HCT116 (cell line): ENCODE data around the gene APOLD1. TPM values are rescaled to one million over a fixed set of nuclear protein-coding genes. Genes with fewer than 3 reads are reported as not detected.

Experiments used
- ATAC-seq: fragments of 200-7000 bp; cut with Tn5 transposase; 2 replicates; pipeline ENCODE4 v1.9.1; 2020; ENCODE audit warnings: mild to moderate bottlenecking, moderate library complexity
- BruUV-seq: library from RNA; stranded (reverse); fragments of 400-500 nt; replicated peaks from 2 replicates; lab custom pipeline; 2021; lab: Mats Ljungman, UMichigan
- CTCF ChIA-PET: fragments of 300-600 bp; sonication (Branson Sonifier 250); formaldehyde crosslinking; loops from one replicate; lab custom pipeline; 2021; ENCODE audit warnings: antibody characterized with exemption; lab: Charles Lee
- POLR2A ChIA-PET: fragments of 300-600, 350-600 bp; sonication (Branson Sonifier 250); formaldehyde crosslinking; loops from one replicate; lab custom pipeline; 2021; ENCODE audit warnings: antibody characterized with exemption; lab: Charles Lee
- RAD21 ChIA-PET, 2 experiments: fragments of 300-600 bp; sonication (Branson Sonifier 250); formaldehyde crosslinking; loops; one replicate each; lab custom pipeline; 2023; ENCODE audit warnings: low total read pairs in 2 of 2; ENCODE audit not compliant: uncharacterized antibody in 2 of 2, unreplicated experiment in 2 of 2, low non-redundant PET in 1 of 2; lab: Charles Lee
- DNase-seq: peaks from one replicate; pipeline ENCODE4 v3.0.0-alpha.2; 2010; ENCODE audit warnings: low read depth, low spot score
- H2AFZ ChIP-seq: fragments of 200-600 bp; shearing (Covaris generic), sonication (generic); 2 replicates; pipeline ENCODE4 v1.6.1; 2017; ENCODE audit warnings: low read depth, mixed run types, mixed read lengths, antibody characterized with exemption, low read length; ENCODE audit not compliant: poor library complexity, severe bottlenecking
- H3K27ac ChIP-seq: 2 replicates; pipeline ENCODE4 v1.5.1; 2012; ENCODE audit warnings: low read depth, low read length
- H3K27me3 ChIP-seq: fragments of 200-600 bp; sonication (generic); 2 replicates; pipeline ENCODE4 v1.6.1; 2016; ENCODE audit warnings: mixed run types, low read length, mixed read lengths; ENCODE audit not compliant: insufficient read depth
- H3K36me3 ChIP-seq, 2 experiments: fragments of 200-500 bp in 1 of 2; fragments of 200-600 bp in 1 of 2; sonication (Bioruptor generic) in 1 of 2; sonication (generic) in 1 of 2; 2 replicates each; pipeline versions ENCODE4 v1.5.1 to v1.6.1; 2014 to 2016; ENCODE audit warnings: low read length in 2 of 2, inconsistent platforms in 1 of 2, mixed read lengths in 1 of 2, mixed run types in 1 of 2; ENCODE audit not compliant: insufficient read depth in 2 of 2, control insufficient read depth in 1 of 2
- H3K4me1 ChIP-seq, 2 experiments: fragments of 200-600 bp in 1 of 2; sonication (generic) in 1 of 2; 2 replicates each; pipeline versions ENCODE4 v1.5.1 to v1.6.1; 2012 to 2017; ENCODE audit warnings: low read length in 2 of 2, inconsistent platforms in 1 of 2, mild to moderate bottlenecking in 1 of 2, mixed read lengths in 1 of 2, mixed run types in 1 of 2, moderate library complexity in 1 of 2; ENCODE audit not compliant: insufficient read depth in 2 of 2, control insufficient read depth in 1 of 2
- H3K4me2 ChIP-seq: fragments of 200-600 bp; sonication (generic); 2 replicates; pipeline ENCODE4 v1.6.1; 2017; ENCODE audit warnings: mixed run types, low read length, mixed read lengths
- H3K4me3 ChIP-seq, 2 experiments: fragments of 200-600 bp in 1 of 2; sonication (generic) in 1 of 2; replicated peaks in 1 of 2; 2 replicates each; pipeline ENCODE4 v1.5.1; 2011 to 2016; ENCODE audit warnings: low read length in 2 of 2, control low read depth in 1 of 2, low read depth in 1 of 2, mild to moderate bottlenecking in 1 of 2, mixed read lengths in 1 of 2, mixed run types in 1 of 2
- H3K79me2 ChIP-seq: fragments of 200-600 bp; sonication (generic); 2 replicates; pipeline ENCODE4 v1.6.1; 2017; ENCODE audit warnings: mild to moderate bottlenecking, mixed run types, low read length, moderate library complexity, mixed read lengths; ENCODE audit not compliant: insufficient read depth
- H3K9ac ChIP-seq: fragments of 200-600 bp; sonication (generic); 2 replicates; pipeline ENCODE4 v1.6.1; 2016; ENCODE audit warnings: low read length, mixed read lengths
- H3K9me2 ChIP-seq: fragments of 200-600 bp; sonication (generic), shearing (Covaris generic); 2 replicates; pipeline ENCODE4 v1.6.1; 2017; ENCODE audit warnings: mixed run types, mild to moderate bottlenecking, moderate library complexity; ENCODE audit not compliant: insufficient read depth
- H3K9me3 ChIP-seq, 2 experiments: fragments of 200-500 bp in 1 of 2; fragments of 200-600 bp in 1 of 2; sonication (Bioruptor generic) in 1 of 2; sonication (generic) in 1 of 2; 2 replicates each; pipeline ENCODE4 v1.6.1; 2014 to 2017; ENCODE audit warnings: low read length in 2 of 2, mixed read lengths in 2 of 2, inconsistent platforms in 1 of 2, low read depth in 1 of 2, mild to moderate bottlenecking in 1 of 2, mixed run types in 1 of 2, moderate library complexity in 1 of 2; ENCODE audit not compliant: control insufficient read depth in 1 of 2, insufficient read depth in 1 of 2
- H4K20me1 ChIP-seq: fragments of 200-600 bp; sonication (generic), shearing (Covaris generic); 2 replicates; pipeline ENCODE4 v1.6.1; 2017; ENCODE audit warnings: mixed run types, mild to moderate bottlenecking, moderate library complexity; ENCODE audit not compliant: insufficient read depth
- CBX3 ChIP-seq: IDR thresholded peaks from 2 replicates; pipeline ENCODE4 v1.6.1; 2012; ENCODE audit warnings: low read depth
- FOSL1 ChIP-seq: IDR thresholded peaks from 2 replicates; pipeline ENCODE4 v1.6.1; 2012; ENCODE audit warnings: low read depth
- JUND ChIP-seq: IDR thresholded peaks from 2 replicates; pipeline ENCODE4 v1.6.1; 2012
- SIN3A ChIP-seq: IDR thresholded peaks from 2 replicates; pipeline ENCODE4 v1.6.1; 2012; ENCODE audit warnings: low read depth
- SP1 ChIP-seq: IDR thresholded peaks from 2 replicates; pipeline ENCODE4 v1.6.1; 2012; ENCODE audit warnings: low read depth
- intact Hi-C: fragments of 100-400 bp; cut with micrococcal nuclease; formaldehyde crosslinking; loops from 2 replicates; pipeline ENCODE4 v1.10.0; 2022
- total RNA-seq: library from RNA; stranded (reverse); gene quantifications from one replicate; pipeline ENCODE4 v1.2.1, GENCODE V29; 2021; ENCODE audit not compliant: unreplicated experiment
- TF ChIP-seq, protein P1 (sequence below), 3 experiments: fragments of 200-600 bp in 1 of 3; sonication (generic) in 1 of 3; IDR thresholded peaks in 2 of 3; conservative IDR thresholded peaks in 1 of 3; 2 replicates each; pipeline ENCODE4 v1.5.1; 2012 to 2017; ENCODE audit warnings: low read depth in 2 of 3, low read length in 2 of 3, antibody characterized with exemption in 1 of 3, borderline replicate concordance in 1 of 3, control low read depth in 1 of 3, mild to moderate bottlenecking in 1 of 3, mixed read lengths in 1 of 3, mixed run types in 1 of 3, moderate library complexity in 1 of 3; ENCODE audit not compliant: insufficient read depth in 1 of 3
- TF ChIP-seq, protein P2 (sequence below): IDR thresholded peaks from 2 replicates; pipeline ENCODE4 v1.6.1; 2012
- TF ChIP-seq, protein P3 (sequence below): IDR thresholded peaks from 2 replicates; pipeline ENCODE4 v1.6.1; 2012

Gene APOLD1
- total RNA-seq, 1 experiment from 2014 or later: 3.9 TPM

DNA sequence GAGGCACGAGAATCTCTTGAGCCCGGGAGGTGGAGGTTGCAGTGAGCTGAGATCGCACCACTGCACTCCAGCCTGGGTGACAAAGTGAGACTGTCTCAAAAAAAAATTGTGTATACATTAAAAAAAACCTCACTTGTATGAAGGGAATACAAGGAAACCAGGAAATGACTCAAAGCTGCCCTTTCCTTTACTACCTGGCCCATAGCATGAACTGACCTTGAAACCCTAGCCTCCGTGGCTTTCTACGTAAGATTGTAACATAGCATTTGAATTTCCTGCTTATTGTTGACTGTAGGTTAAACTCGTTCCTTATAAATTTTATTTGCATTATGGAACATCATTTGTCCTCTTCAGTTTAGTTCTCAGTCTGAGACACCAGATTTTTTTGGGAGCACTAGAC lies 18.6 kb downstream of the APOLD1 start:
- Histone ChIP-seq H3K9me3 (no peaks in the 10 kb centered on the region), H3K27me3 (no peaks in the 10 kb centered on the region), H3K27ac (peak overlapping the region; percentile 57), H3K9me2 (no peaks in the 10 kb centered on the region), H3K9ac (peak overlapping the region; percentile 65), H3K79me2 (no peaks in the 10 kb centered on the region), H3K36me3 (no peaks in the 10 kb centered on the region), H3K4me1 (peaks cover 34 to 64% of the 10 kb centered on the region in 2 experiments), H3K4me2 (peak overlapping the region; percentile 79), H3K4me3 (peak overlapping the region; percentile 6 to 45), H4K20me1 (no peaks in the 10 kb centered on the region), H2AFZ (peak overlapping the region; percentile 49)
- CTCF ChIA-PET: interaction anchor here (0.7 to 2.4 kb wide), 6 partner anchors 8 to 172 kb away, joined by 3 to 12 read pairs (median 5); no protein-coding TSS in a partner anchor
- intact Hi-C loops: loop anchor here (10.0 kb wide), 1 partner anchor 401 kb away; no protein-coding TSS in a partner anchor
- no TSS peak for BruUV-seq
- POLR2A ChIA-PET: interaction anchor here (1.2 to 3.1 kb wide), 5 partner anchors 8 to 172 kb away, joined by 3 to 21 read pairs (median 5); partner anchors contain the start of genes DDX47 and GPRC5A
- ATAC-seq (peak; percentile 24), DNase-seq (no peak)
- TF ChIP-seq, protein P1, sequence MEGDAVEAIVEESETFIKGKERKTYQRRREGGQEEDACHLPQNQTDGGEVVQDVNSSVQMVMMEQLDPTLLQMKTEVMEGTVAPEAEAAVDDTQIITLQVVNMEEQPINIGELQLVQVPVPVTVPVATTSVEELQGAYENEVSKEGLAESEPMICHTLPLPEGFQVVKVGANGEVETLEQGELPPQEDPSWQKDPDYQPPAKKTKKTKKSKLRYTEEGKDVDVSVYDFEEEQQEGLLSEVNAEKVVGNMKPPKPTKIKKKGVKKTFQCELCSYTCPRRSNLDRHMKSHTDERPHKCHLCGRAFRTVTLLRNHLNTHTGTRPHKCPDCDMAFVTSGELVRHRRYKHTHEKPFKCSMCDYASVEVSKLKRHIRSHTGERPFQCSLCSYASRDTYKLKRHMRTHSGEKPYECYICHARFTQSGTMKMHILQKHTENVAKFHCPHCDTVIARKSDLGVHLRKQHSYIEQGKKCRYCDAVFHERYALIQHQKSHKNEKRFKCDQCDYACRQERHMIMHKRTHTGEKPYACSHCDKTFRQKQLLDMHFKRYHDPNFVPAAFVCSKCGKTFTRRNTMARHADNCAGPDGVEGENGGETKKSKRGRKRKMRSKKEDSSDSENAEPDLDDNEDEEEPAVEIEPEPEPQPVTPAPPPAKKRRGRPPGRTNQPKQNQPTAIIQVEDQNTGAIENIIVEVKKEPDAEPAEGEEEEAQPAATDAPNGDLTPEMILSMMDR (IDR thresholded peaks at IDR 0.05 in 2 of 3, conservative IDR thresholded peaks at IDR 0.05 in 1 of 3; ENCODE audit: borderline replicate concordance in 1 of 3, insufficient read depth in 1 of 3, low read depth in 2 of 3, low read length in 2 of 3): no peak
- TF ChIP-seq SIN3A (no peak), SP1 (peak; percentile 38; the same call in 1 of the 2 replicates)
- TF ChIP-seq, protein P2, sequence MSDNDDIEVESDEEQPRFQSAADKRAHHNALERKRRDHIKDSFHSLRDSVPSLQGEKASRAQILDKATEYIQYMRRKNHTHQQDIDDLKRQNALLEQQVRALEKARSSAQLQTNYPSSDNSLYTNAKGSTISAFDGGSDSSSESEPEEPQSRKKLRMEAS: no peak
- RAD21 ChIA-PET: no interaction called here

DNA sequence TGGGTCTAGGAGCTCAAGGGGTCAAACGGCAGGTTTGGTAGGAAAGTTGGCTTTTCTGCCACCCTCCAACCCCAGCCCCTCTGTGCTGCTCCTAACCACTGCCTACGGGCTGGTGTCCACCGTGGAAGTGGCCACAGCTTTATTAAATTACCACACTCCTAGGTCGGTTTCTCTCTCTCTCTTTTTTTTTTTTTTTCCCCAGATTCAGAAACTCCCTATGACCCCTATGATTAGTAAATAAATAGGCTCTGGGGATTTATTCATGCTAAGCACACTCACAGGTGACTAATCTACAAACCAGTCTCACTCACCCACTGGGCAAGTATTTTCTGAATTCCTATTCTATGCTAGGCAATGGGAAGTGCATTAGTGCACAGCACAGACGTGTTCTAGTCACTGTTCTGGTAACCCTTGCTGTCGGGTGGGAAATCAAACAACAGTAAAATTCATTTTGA lies 19.0 kb downstream of the APOLD1 start:
- intact Hi-C loops: loop anchor here (10.0 kb wide), 1 partner anchor 400 kb away; no protein-coding TSS in a partner anchor
- Histone ChIP-seq H3K4me3 (peak overlapping the region; percentile 6 to 45; a peak in 3 of 4 replicates), H4K20me1 (no peaks in the 10 kb centered on the region), H3K27me3 (no peaks in the 10 kb centered on the region), H3K9me3 (no peaks in the 10 kb centered on the region), H3K79me2 (no peaks in the 10 kb centered on the region), H2AFZ (peak overlapping the region; percentile 49), H3K9me2 (no peaks in the 10 kb centered on the region), H3K27ac (peak overlapping the region; percentile 57), H3K4me2 (peak overlapping the region; percentile 79), H3K36me3 (no peaks in the 10 kb centered on the region), H3K9ac (peak overlapping the region; percentile 65), H3K4me1 (peaks cover 34 to 64% of the 10 kb centered on the region in 2 experiments)
- BruUV-seq: no TSS peak
- ChIA-PET POLR2A (interaction anchor here (1.3 to 3.1 kb wide), 4 partner anchors 8 to 87 kb away, joined by 4 to 21 read pairs (median 7); partner anchors contain the start of genes DDX47 and GPRC5A), CTCF (interaction anchor here (0.7 to 2.4 kb wide), 5 partner anchors 8 to 171 kb away, joined by 3 to 12 read pairs (median 6); no protein-coding TSS in a partner anchor), RAD21 (no interaction called here)
- peak; percentile 70 for DNase-seq
- ATAC-seq: peak; percentile 63
- peak; percentile 81 for TF ChIP-seq SP1
- TF ChIP-seq JUND: peak; percentile 77
- TF ChIP-seq CBX3: peak; percentile 49; the same call in 1 of the 2 replicates
- peak; percentile 53; the same call in 1 of the 2 replicates for TF ChIP-seq SIN3A
- TF ChIP-seq, protein P3, sequence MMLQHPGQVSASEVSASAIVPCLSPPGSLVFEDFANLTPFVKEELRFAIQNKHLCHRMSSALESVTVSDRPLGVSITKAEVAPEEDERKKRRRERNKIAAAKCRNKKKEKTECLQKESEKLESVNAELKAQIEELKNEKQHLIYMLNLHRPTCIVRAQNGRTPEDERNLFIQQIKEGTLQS: no peak
- peak; percentile 86 for TF ChIP-seq FOSL1
- TF ChIP-seq, protein P1 (IDR thresholded peaks at IDR 0.05 in 2 of 3, conservative IDR thresholded peaks at IDR 0.05 in 1 of 3; ENCODE audit: borderline replicate concordance in 1 of 3, insufficient read depth in 1 of 3, low read depth in 2 of 3, low read length in 2 of 3): no peak
- TF ChIP-seq, all 23 proteins: peak for 5
